Activated T-helper 17 cell treated with anti-CD3 and anti-CD28 coated beads, Interleukin-2, amount 50 U/mL, for 72 hours (primary cell): ENCODE results near the gene NPEPPS. TPM values are rescaled to one million over a fixed set of nuclear protein-coding genes. Genes with fewer than 3 reads are reported as not detected.

Source experiments
- ATAC-seq: fragments of 150-1000 bp; cut with Tn5 transposase; replicated peaks from 2 replicates; pipeline ENCODE4 v1.10.0; 2021; ENCODE audit warnings: mild to moderate bottlenecking, moderate library complexity
- H3K27ac Mint-ChIP-seq: one replicate; pipeline ENCODE4 v1.8.0; 2022; ENCODE audit warnings: mixed read lengths
- H3K27me3 Mint-ChIP-seq: one replicate; pipeline ENCODE4 v1.8.0; 2022; ENCODE audit warnings: mixed read lengths
- H3K36me3 Mint-ChIP-seq: one replicate; pipeline ENCODE4 v1.8.0; 2022; ENCODE audit warnings: low read depth, mild to moderate bottlenecking, mixed read lengths
- H3K4me1 Mint-ChIP-seq: one replicate; pipeline ENCODE4 v1.8.0; 2022; ENCODE audit warnings: mixed read lengths
- H3K4me3 Mint-ChIP-seq: one replicate; pipeline ENCODE4 v1.8.0; 2022; ENCODE audit warnings: mild to moderate bottlenecking, mixed read lengths
- H3K9me3 Mint-ChIP-seq: one replicate; pipeline ENCODE4 v1.8.0; 2022; ENCODE audit warnings: mixed read lengths
- total RNA-seq, 2 donors: library from RNA; stranded (reverse); gene quantifications; one replicate each; pipeline ENCODE4 v1.2.3, GENCODE V29; 2022

The NPEPPS gene
- total RNA-seq, 2 donors from 2014 or later, result 105 to 289 TPM

GRCh38 chr17:47603830-47604597, 73.1 kb downstream of the NPEPPS start:
- Mint-ChIP-seq H3K27ac (peak overlapping the region; percentile 63), H3K27me3 (no peaks in the 10 kb centered on the region), H3K4me1 (peaks cover 5% of the 10 kb centered on the region), H3K4me3 (no peak overlapping the region), H3K9me3 (no peaks in the 10 kb centered on the region), H3K36me3 (peaks cover 95% of the 10 kb centered on the region)
- no peak for ATAC-seq

GRCh38 chr17:47604598-47604927, 73.7 kb downstream of the NPEPPS start:
- no peak overlapping the region for H3K27ac Mint-ChIP-seq
- no peaks in the 10 kb centered on the region for H3K27me3 Mint-ChIP-seq
- H3K4me3 Mint-ChIP-seq, result no peak overlapping the region
- ATAC-seq, result no peak
- H3K36me3 Mint-ChIP-seq, result peaks cover 95% of the 10 kb centered on the region
- no peaks in the 10 kb centered on the region for H3K9me3 Mint-ChIP-seq
- peaks cover 5% of the 10 kb centered on the region for H3K4me1 Mint-ChIP-seq

DNA sequence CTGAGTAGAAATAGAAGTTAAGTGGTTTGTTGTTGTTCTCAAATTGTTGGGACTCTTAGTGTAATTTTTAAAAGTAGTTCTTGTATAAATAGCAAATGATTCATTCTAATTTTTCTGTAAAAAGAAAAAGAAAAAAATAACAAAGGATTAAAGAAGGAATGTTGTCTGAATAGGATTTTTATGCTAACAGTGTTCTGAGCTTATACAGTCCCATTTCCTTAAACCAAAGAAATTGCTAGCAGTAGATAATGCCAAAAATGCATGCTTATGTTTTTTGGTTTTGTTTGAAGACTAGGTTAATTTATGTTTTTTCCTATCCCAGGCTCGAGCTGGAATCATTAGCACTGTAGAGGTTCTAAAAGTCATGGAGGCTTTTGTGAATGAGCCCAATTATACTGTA, 74.1 kb downstream of the NPEPPS start:
- H3K9me3 Mint-ChIP-seq, result no peaks in the 10 kb centered on the region
- H3K36me3 Mint-ChIP-seq, result peaks cover 95% of the 10 kb centered on the region

DNA sequence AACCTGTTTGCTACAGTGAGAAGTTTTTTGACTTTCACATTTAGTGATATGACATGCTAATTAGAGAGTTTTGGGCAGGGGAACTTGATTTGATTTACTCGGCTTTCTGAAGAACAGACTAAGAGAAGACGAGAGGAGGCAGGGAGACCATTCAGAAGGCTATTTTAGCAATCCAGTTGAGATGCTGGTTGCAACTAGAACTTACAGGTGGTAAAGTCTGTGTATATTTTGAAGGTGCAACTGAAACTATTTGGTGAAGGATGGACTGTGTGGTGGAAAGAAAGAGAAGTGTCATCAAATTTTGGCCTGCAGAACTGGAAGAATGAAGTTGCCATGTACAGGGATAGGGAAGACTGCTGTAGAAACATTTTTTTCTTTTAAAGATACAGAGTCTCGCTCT, 76.6 kb downstream of the NPEPPS start:
- Mint-ChIP-seq H3K36me3 (peaks cover 90% of the 10 kb centered on the region), H3K4me1 (peaks cover 5% of the 10 kb centered on the region), H3K27me3 (no peaks in the 10 kb centered on the region), H3K27ac (peak overlapping the region; percentile 32), H3K4me3 (no peak overlapping the region), H3K9me3 (no peaks in the 10 kb centered on the region)
- ATAC-seq, result no peak

More for the DNA sequence above, 74.1 kb downstream of the NPEPPS start:
- H3K4me3 Mint-ChIP-seq, result no peak overlapping the region
- H3K27ac Mint-ChIP-seq, result no peak overlapping the region
- ATAC-seq, result no peak
- H3K4me1 Mint-ChIP-seq, result peaks cover 5% of the 10 kb centered on the region
- no peaks in the 10 kb centered on the region for H3K27me3 Mint-ChIP-seq

GRCh38 chr17:47611372-47612350, 80.8 kb downstream of the NPEPPS start:
- ATAC-seq, result peak; percentile 12
- H3K27me3 Mint-ChIP-seq, result no peaks in the 10 kb centered on the region
- peaks cover 5% of the 10 kb centered on the region for H3K4me1 Mint-ChIP-seq
- H3K9me3 Mint-ChIP-seq, result no peaks in the 10 kb centered on the region
- H3K36me3 Mint-ChIP-seq, result peaks cover 92% of the 10 kb centered on the region
- H3K27ac Mint-ChIP-seq, result no peak overlapping the region
- H3K4me3 Mint-ChIP-seq, result no peak overlapping the region

GRCh38 chr17:47615766-47616424, 85.0 kb downstream of the NPEPPS start:
- peak overlapping the region; percentile 29 for H3K27ac Mint-ChIP-seq

GRCh38 chr17:47618410-47618809, 87.5 kb downstream of the NPEPPS start:
- H3K36me3 Mint-ChIP-seq, result peaks cover 93% of the 10 kb centered on the region

More at GRCh38 chr17:47615766-47616424, 85.0 kb downstream of the NPEPPS start:
- Mint-ChIP-seq H3K4me3 (no peak overlapping the region), H3K9me3 (no peaks in the 10 kb centered on the region), H3K36me3 (peaks cover 86% of the 10 kb centered on the region), H3K4me1 (peaks cover 11% of the 10 kb centered on the region), H3K27me3 (no peaks in the 10 kb centered on the region)
- no peak for ATAC-seq

DNA sequence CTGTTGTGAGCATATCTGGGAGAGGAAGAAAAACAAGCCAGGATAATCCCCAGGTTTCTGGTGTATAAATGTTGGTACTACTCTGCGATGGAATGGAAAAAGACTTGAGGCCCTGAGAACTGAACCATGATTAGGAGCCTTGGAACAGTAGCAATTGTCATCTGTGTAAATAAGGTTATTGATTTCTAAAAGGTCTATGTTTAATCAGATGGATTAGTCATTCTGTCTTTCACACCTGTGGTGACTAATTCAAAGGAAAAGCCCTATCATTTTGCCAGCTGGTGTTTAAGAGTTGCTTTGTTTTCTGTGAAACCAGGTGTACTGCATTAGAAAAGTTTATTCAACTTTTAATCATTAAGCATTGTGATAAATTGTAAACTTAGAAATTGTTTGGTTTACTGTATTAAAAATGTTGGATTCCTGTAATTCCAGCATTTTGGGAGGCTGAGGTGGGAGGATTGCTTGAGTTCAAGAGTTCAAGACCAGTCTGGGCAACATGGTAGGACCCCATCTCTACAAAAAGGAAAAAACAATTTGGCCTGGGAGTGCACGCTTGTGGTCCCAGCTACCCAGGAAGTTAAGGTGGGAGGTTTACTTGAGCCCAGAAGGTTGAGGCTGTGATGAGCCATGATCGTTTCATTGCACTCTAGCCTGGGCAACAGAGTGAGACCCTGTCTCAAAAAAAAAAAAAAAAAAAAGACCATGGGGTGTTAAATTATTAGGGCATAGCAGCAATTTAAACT, 89.8 kb downstream of the NPEPPS start:
- H3K4me3 Mint-ChIP-seq, result peak overlapping the region; percentile 51
- H3K27ac Mint-ChIP-seq, result peak overlapping the region; percentile 88
- peak; percentile 97 for ATAC-seq
- peaks cover 85% of the 10 kb centered on the region for H3K36me3 Mint-ChIP-seq
- no peaks in the 10 kb centered on the region for H3K27me3 Mint-ChIP-seq
- H3K4me1 Mint-ChIP-seq, result peaks cover 12% of the 10 kb centered on the region
- no peaks in the 10 kb centered on the region for H3K9me3 Mint-ChIP-seq

More at GRCh38 chr17:47618410-47618809, 87.5 kb downstream of the NPEPPS start:
- ATAC-seq, result no peak
- Mint-ChIP-seq H3K27me3 (no peaks in the 10 kb centered on the region), H3K27ac (peak overlapping the region; percentile 88), H3K4me1 (peaks cover 12% of the 10 kb centered on the region), H3K4me3 (no peak overlapping the region), H3K9me3 (no peaks in the 10 kb centered on the region)

GRCh38 chr17:47621293-47622179, 90.6 kb downstream of the NPEPPS start:
- ATAC-seq, result no peak
- Mint-ChIP-seq H3K4me1 (peaks cover 12% of the 10 kb centered on the region), H3K27ac (peak overlapping the region; percentile 88), H3K9me3 (no peaks in the 10 kb centered on the region), H3K27me3 (no peaks in the 10 kb centered on the region), H3K4me3 (peak overlapping the region; percentile 51), H3K36me3 (peaks cover 76% of the 10 kb centered on the region)

- no peak for ATAC-seq
- H3K36me3 Mint-ChIP-seq, result peaks cover 74% of the 10 kb centered on the region
- H3K27ac Mint-ChIP-seq, result no peak overlapping the region
- H3K4me1 Mint-ChIP-seq, result peaks cover 12% of the 10 kb centered on the region
- no peaks in the 10 kb centered on the region for H3K27me3 Mint-ChIP-seq
- H3K9me3 Mint-ChIP-seq, result no peaks in the 10 kb centered on the region
- no peak overlapping the region for H3K4me3 Mint-ChIP-seq
Measured at GRCh38 chr17:47622180-47622549, 91.3 kb downstream of the NPEPPS start.

DNA sequence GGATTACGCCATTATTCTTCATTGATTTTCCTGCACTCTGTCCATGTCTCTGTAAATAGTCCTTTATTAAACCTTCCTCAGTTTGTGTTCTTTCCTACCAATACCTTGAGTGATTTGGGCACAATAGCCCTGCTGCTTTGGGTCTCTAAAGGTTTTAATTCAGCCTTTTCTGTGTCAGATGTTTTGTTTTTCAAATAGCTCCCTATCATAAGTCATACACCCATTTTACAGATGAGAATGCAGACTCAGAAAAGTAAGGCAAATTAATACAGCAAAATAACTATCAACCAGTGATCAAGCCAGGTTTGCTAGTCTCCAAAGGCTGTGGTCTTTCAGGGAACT, 93.8 kb downstream of the NPEPPS start:
- Mint-ChIP-seq H3K9me3 (no peaks in the 10 kb centered on the region), H3K27ac (no peak overlapping the region), H3K4me1 (peaks cover 12% of the 10 kb centered on the region), H3K27me3 (no peaks in the 10 kb centered on the region), H3K4me3 (no peak overlapping the region), H3K36me3 (peaks cover 51% of the 10 kb centered on the region)
- no peak for ATAC-seq

GRCh38 chr17:47628014-47628566, 97.2 kb downstream of the NPEPPS start:
- no peaks in the 10 kb centered on the region for H3K9me3 Mint-ChIP-seq
- H3K36me3 Mint-ChIP-seq, result peaks cover 18% of the 10 kb centered on the region
- no peak for ATAC-seq
- no peaks in the 10 kb centered on the region for H3K27me3 Mint-ChIP-seq
- H3K4me3 Mint-ChIP-seq, result no peak overlapping the region
- no peaks in the 10 kb centered on the region for H3K4me1 Mint-ChIP-seq
- no peak overlapping the region for H3K27ac Mint-ChIP-seq

- no peak for ATAC-seq
- Mint-ChIP-seq H3K4me3 (no peak overlapping the region), H3K9me3 (no peaks in the 10 kb centered on the region), H3K36me3 (peaks cover 5% of the 10 kb centered on the region), H3K27me3 (no peaks in the 10 kb centered on the region), H3K4me1 (no peaks in the 10 kb centered on the region), H3K27ac (peak overlapping the region; percentile 42)
Measured at GRCh38 chr17:47629826-47630225, 98.9 kb downstream of the NPEPPS start.
